GM23248 (cell line): Measurements from ENCODE around the gene DCUN1D3. TPM values are rescaled to one million over a fixed set of nuclear protein-coding genes. Genes with fewer than 3 reads are reported as not detected.

Source experiments
- DNase-seq: peaks from one replicate; pipeline ENCODE4 v3.0.0-alpha.2; 2015
- H2AFZ ChIP-seq: fragments of 200-600 bp; sonication (generic); 2 replicates; pipeline ENCODE4 v1.6.1; 2016; ENCODE audit warnings: antibody characterized with exemption
- H3F3A ChIP-seq: fragments of 200-600 bp; sonication (generic); 2 replicates; pipeline ENCODE4 v1.6.1; 2016; ENCODE audit warnings: mild to moderate bottlenecking, antibody characterized with exemption, mixed run types; ENCODE audit not compliant: insufficient read depth
- H3K27ac ChIP-seq: fragments of 200-600 bp; sonication (generic); 2 replicates; pipeline ENCODE4 v1.5.1; 2016; ENCODE audit warnings: mild to moderate bottlenecking
- H3K27me3 ChIP-seq: fragments of 200-600 bp; sonication (generic); replicated peaks from 2 replicates; pipeline ENCODE4 v1.6.1; 2016; ENCODE audit warnings: mild to moderate bottlenecking; ENCODE audit not compliant: insufficient read depth
- H3K36me3 ChIP-seq: fragments of 200-600 bp; sonication (generic); 2 replicates; pipeline ENCODE4 v1.6.1; 2016; ENCODE audit warnings: low read depth, mild to moderate bottlenecking
- H3K4me1 ChIP-seq: fragments of 200-600 bp; sonication (generic); 2 replicates; pipeline ENCODE4 v1.6.1; 2016; ENCODE audit warnings: mild to moderate bottlenecking; ENCODE audit not compliant: insufficient read depth
- H3K4me2 ChIP-seq: fragments of 200-600 bp; sonication (generic); one replicate; pipeline ENCODE4 v1.6.1; 2016; ENCODE audit warnings: mild to moderate bottlenecking; ENCODE audit not compliant: unreplicated experiment
- H3K4me3 ChIP-seq: fragments of 200-600 bp; sonication (generic); 2 replicates; pipeline ENCODE4 v1.5.1; 2016; ENCODE audit warnings: mild to moderate bottlenecking
- H3K79me2 ChIP-seq: fragments of 200-600 bp; sonication (generic); 2 replicates; pipeline ENCODE4 v1.6.1; 2016; ENCODE audit warnings: mild to moderate bottlenecking; ENCODE audit not compliant: insufficient read depth
- H3K9ac ChIP-seq: fragments of 200-600 bp; sonication (generic); 2 replicates; pipeline ENCODE4 v1.6.1; 2016; ENCODE audit warnings: mild to moderate bottlenecking
- H3K9me2 ChIP-seq: fragments of 200-600 bp; sonication (generic); 2 replicates; pipeline ENCODE4 v1.6.1; 2016; ENCODE audit warnings: mixed run types, mild to moderate bottlenecking, moderate library complexity; ENCODE audit not compliant: insufficient read depth
- H3K9me3 ChIP-seq: fragments of 200-600 bp; sonication (generic); one replicate; pipeline ENCODE4 v1.6.1; 2017; ENCODE audit warnings: low read depth
- H4K20me1 ChIP-seq: fragments of 200-600 bp; sonication (generic); 2 replicates; pipeline ENCODE4 v1.6.0; 2016; ENCODE audit not compliant: insufficient read depth
- EZH2 ChIP-seq: fragments of 200-600 bp; sonication (generic); IDR thresholded peaks from 2 replicates; pipeline ENCODE4 v1.6.1; 2018; ENCODE audit warnings: antibody characterized with exemption, mild to moderate bottlenecking; ENCODE audit not compliant: insufficient read depth, poor library complexity, severe bottlenecking
- EZH2phosphoT487 ChIP-seq: fragments of 200-600 bp; sonication (generic); IDR thresholded peaks from 2 replicates; pipeline ENCODE4 v1.6.1; 2018; ENCODE audit warnings: antibody characterized with exemption, moderate library complexity, mild to moderate bottlenecking, low read depth; ENCODE audit not compliant: insufficient read depth
- WGBS, 2 experiments: methylation state at CpG; one replicate each; pipeline ENCODE4 v1.1.6; 2015 to 2017; ENCODE audit warnings: low lambda C conversion rate in 2 of 2, low coverage in 1 of 2; ENCODE audit errors: missing lambda C conversion rate in 2 of 2; 5-methylcytosine and 5-hydroxymethylcytosine counted together
- in situ Hi-C: fragments of 300-500 bp; cut with MboI; formaldehyde crosslinking; loops from 2 replicates; pipeline ENCODE4 v1.15.0; 2020
- polyA plus RNA-seq: library from polyadenylated mRNA; unstranded; fragments of >200 nt; fragmentation: Nextera tagmentation; extraction: Ambion mirVana; gene quantifications from 2 replicates; pipeline ENCODE4 v1.2.1, GENCODE V29; 2016
- total RNA-seq: library from RNA; depleted of rRNA; stranded (reverse); fragments of >200 nt; shearing (Covaris generic); gene quantifications from 2 replicates; pipeline ENCODE4 v1.2.3, GENCODE V29; 2014

Gene DCUN1D3
- total and polyA plus RNA-seq, 2 experiments from 2014 or later = 15.2 to 35.2 TPM

GRCh38 chr16:20944861-20945574, 44.9 kb upstream of the DCUN1D3 start:
- no peaks in the 10 kb centered on the region for H3K36me3 ChIP-seq
- no peak for TF ChIP-seq EZH2phosphoT487
- TF ChIP-seq EZH2 = no peak
- no peaks in the 10 kb centered on the region for H3K9me2 ChIP-seq
- H3K27ac ChIP-seq = no peak overlapping the region
- no peaks in the 10 kb centered on the region for H3K27me3 ChIP-seq
- no peaks in the 10 kb centered on the region for H3K79me2 ChIP-seq
- H3K4me3 ChIP-seq = no peak overlapping the region
- 82 to 89% methylated on average over 5 of the region's 5 CpGs for WGBS, 2 experiments
- in situ Hi-C loops = no loop called here
- H4K20me1 ChIP-seq = no peaks in the 10 kb centered on the region
- no peak overlapping the region for H2AFZ ChIP-seq
- no peaks in the 10 kb centered on the region for H3K9me3 ChIP-seq
- H3F3A ChIP-seq = no peaks in the 10 kb centered on the region
- no peak overlapping the region for H3K9ac ChIP-seq
- H3K4me1 ChIP-seq = no peaks in the 10 kb centered on the region
- peak; percentile 27 for DNase-seq
- no peak overlapping the region for H3K4me2 ChIP-seq

DNA sequence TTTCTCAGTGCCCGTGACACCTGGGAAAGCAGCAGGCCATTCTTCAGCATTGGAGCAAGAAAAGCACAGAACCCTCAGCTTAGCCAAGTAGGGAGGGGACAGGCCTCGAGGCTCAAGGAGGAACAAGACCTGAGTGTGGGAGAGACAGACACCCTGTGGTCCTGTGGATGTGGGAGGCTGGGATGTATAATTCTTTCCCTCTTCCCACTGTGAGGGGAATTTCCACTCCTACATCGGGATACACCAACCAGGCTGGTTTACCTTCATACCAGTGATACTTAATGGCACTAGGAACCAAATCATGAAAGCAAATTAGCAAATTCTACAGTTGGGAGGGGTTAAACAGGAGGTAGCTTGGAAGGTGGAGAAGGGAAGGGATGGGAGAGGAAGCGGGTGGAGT, 42.1 kb upstream of the DCUN1D3 start:
- Histone ChIP-seq H3K27ac (no peak overlapping the region), H3K4me3 (no peak overlapping the region), H3F3A (peaks cover 14% of the 10 kb centered on the region; the same call in 1 of the 2 replicates), H3K36me3 (no peaks in the 10 kb centered on the region), H4K20me1 (no peaks in the 10 kb centered on the region), H2AFZ (no peak overlapping the region), H3K9me2 (no peaks in the 10 kb centered on the region), H3K9me3 (no peaks in the 10 kb centered on the region), H3K9ac (no peak overlapping the region), H3K79me2 (no peaks in the 10 kb centered on the region), H3K4me2 (no peak overlapping the region), H3K4me1 (peaks cover 13% of the 10 kb centered on the region), H3K27me3 (no peaks in the 10 kb centered on the region)
- DNase-seq = no peak
- in situ Hi-C loops = no loop called here
- WGBS, 2 experiments = 85 to 94% methylated on average over 4 of the region's 4 CpGs
- no peak for TF ChIP-seq EZH2
- TF ChIP-seq EZH2phosphoT487 = no peak

- no peaks in the 10 kb centered on the region for H3K9me3 ChIP-seq
- no peaks in the 10 kb centered on the region for H4K20me1 ChIP-seq
- H3K4me1 ChIP-seq = peaks cover 13% of the 10 kb centered on the region
- H3K36me3 ChIP-seq = no peaks in the 10 kb centered on the region
- H3K4me3 ChIP-seq = no peak overlapping the region
- peaks cover 14% of the 10 kb centered on the region; the same call in 1 of the 2 replicates for H3F3A ChIP-seq
- no peak overlapping the region for H3K27ac ChIP-seq
- H3K9me2 ChIP-seq = no peaks in the 10 kb centered on the region
- H2AFZ ChIP-seq = no peak overlapping the region
- WGBS, 2 experiments = 97 to 98% methylated on average over 6 of the region's 6 CpGs
- in situ Hi-C loops = no loop called here
- no peak for DNase-seq
- H3K79me2 ChIP-seq = no peaks in the 10 kb centered on the region
- TF ChIP-seq EZH2 = no peak
- no peak for TF ChIP-seq EZH2phosphoT487
- H3K4me2 ChIP-seq = no peak overlapping the region
- H3K9ac ChIP-seq = no peak overlapping the region
- no peaks in the 10 kb centered on the region for H3K27me3 ChIP-seq
Measured at GRCh38 chr16:20941636-20941926, 41.4 kb upstream of the DCUN1D3 start.

- H3K9me2 ChIP-seq = no peaks in the 10 kb centered on the region
- H4K20me1 ChIP-seq = no peaks in the 10 kb centered on the region
- H3K4me1 ChIP-seq = peaks cover 13% of the 10 kb centered on the region
- no peaks in the 10 kb centered on the region for H3K36me3 ChIP-seq
- in situ Hi-C loops = no loop called here
- DNase-seq = no peak
- no peak overlapping the region for H2AFZ ChIP-seq
- no peaks in the 10 kb centered on the region for H3K9me3 ChIP-seq
- H3K4me3 ChIP-seq = no peak overlapping the region
- H3K27me3 ChIP-seq = no peaks in the 10 kb centered on the region
- no peak overlapping the region for H3K27ac ChIP-seq
- no peak overlapping the region for H3K4me2 ChIP-seq
- 79 to 86% methylated on average over 6 of the region's 6 CpGs for WGBS, 2 experiments
- H3F3A ChIP-seq = peaks cover 14% of the 10 kb centered on the region; the same call in 1 of the 2 replicates
- TF ChIP-seq EZH2 = no peak
- TF ChIP-seq EZH2phosphoT487 = no peak
- H3K79me2 ChIP-seq = no peaks in the 10 kb centered on the region
- no peak overlapping the region for H3K9ac ChIP-seq
Measured at GRCh38 chr16:20940871-20941635, 40.9 kb upstream of the DCUN1D3 start.
